ENCODE results near the gene MBD3. TPM values are rescaled to one million over a fixed set of nuclear protein-coding genes. Genes with fewer than 3 reads are reported as not detected.

Gene MBD3
- total and polyA plus RNA-seq, 4 donors: 12.4 to 57.6 (median 50.2) TPM

GRCh38 chr19:1629256-1629808, 36.7 kb upstream of the MBD3 start:
- H3K36me3 ChIP-seq (ENCODE audit: control insufficient read depth in 4 of 4, insufficient read depth in 3 of 4, low read depth in 1 of 4, low read length in 3 of 4): peaks cover 0 to 4% (median 1%) of the 10 kb centered on the region in 4 donors
- TF ChIP-seq YY1 (IDR thresholded peaks at IDR 0.05) (no peak), HNF4A (conservative IDR thresholded peaks at IDR 0.05) (no peak), FOXA1 (IDR thresholded peaks at IDR 0.05) (no peak), MAX (IDR thresholded peaks at IDR 0.05) (no peak), GABPA (IDR thresholded peaks at IDR 0.05 in 1 of 2, conservative IDR thresholded peaks at IDR 0.05 in 1 of 2) (no peak)
- TF ChIP-seq, protein P1, sequence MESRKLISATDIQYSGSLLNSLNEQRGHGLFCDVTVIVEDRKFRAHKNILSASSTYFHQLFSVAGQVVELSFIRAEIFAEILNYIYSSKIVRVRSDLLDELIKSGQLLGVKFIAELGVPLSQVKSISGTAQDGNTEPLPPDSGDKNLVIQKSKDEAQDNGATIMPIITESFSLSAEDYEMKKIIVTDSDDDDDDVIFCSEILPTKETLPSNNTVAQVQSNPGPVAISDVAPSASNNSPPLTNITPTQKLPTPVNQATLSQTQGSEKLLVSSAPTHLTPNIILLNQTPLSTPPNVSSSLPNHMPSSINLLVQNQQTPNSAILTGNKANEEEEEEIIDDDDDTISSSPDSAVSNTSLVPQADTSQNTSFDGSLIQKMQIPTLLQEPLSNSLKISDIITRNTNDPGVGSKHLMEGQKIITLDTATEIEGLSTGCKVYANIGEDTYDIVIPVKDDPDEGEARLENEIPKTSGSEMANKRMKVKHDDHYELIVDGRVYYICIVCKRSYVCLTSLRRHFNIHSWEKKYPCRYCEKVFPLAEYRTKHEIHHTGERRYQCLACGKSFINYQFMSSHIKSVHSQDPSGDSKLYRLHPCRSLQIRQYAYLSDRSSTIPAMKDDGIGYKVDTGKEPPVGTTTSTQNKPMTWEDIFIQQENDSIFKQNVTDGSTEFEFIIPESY (IDR thresholded peaks at IDR 0.05): no peak
- no peak overlapping the region for H3K27ac ChIP-seq (ENCODE audit: low read depth in 1 of 2, low read length in 2 of 2)
- H3K4me3 ChIP-seq (ENCODE audit: low read depth in 1 of 3, low read length in 3 of 3): no peak overlapping the region
- 98% methylated on average over 24 of the region's 24 CpGs for WGBS
- no peak for DNase-seq (ENCODE audit: low spot score)
- no peak overlapping the region for H3K9ac ChIP-seq (ENCODE audit: low read depth in 1 of 2, low read length in 2 of 2)
- H3K4me1 ChIP-seq (ENCODE audit: control insufficient read depth in 4 of 4, insufficient read depth in 4 of 4, low read length in 3 of 4): no peaks in the 10 kb centered on the region
- H3K9me3 ChIP-seq (ENCODE audit: control insufficient read depth in 4 of 4, low read length in 3 of 4): no peaks in the 10 kb centered on the region
- H3K27me3 ChIP-seq (ENCODE audit: control insufficient read depth in 4 of 4, insufficient read depth in 4 of 4, low read length in 3 of 4): no peaks in the 10 kb centered on the region

DNA sequence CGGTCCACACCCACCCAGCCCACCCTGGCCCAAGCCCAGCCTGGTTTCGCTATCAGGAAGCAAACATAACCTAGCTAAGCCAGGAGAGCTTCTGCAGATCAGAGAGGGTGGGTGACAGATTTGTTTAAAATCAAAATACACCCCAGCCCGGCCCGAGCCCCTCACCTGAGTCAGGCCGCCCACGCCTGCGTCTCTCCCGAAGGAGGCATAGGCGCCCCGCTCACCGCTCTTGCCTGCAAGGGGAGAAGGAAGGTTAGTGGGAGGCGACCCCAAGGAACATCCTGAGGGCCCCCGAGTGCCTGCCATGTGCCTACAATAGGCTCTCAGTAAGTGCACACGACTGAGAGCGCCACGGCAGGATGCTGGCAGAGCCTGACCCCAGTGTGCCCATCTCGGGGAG, 34.5 kb upstream of the MBD3 start:
- Histone ChIP-seq H3K36me3 (ENCODE audit: control insufficient read depth in 4 of 4, insufficient read depth in 3 of 4, low read depth in 1 of 4, low read length in 3 of 4) (peaks cover 0 to 5% (median under 1%) of the 10 kb centered on the region in 4 donors), H3K4me3 (ENCODE audit: low read depth in 1 of 3, low read length in 3 of 3) (no peak overlapping the region)
- no peak for DNase-seq (ENCODE audit: low spot score)

DNA sequence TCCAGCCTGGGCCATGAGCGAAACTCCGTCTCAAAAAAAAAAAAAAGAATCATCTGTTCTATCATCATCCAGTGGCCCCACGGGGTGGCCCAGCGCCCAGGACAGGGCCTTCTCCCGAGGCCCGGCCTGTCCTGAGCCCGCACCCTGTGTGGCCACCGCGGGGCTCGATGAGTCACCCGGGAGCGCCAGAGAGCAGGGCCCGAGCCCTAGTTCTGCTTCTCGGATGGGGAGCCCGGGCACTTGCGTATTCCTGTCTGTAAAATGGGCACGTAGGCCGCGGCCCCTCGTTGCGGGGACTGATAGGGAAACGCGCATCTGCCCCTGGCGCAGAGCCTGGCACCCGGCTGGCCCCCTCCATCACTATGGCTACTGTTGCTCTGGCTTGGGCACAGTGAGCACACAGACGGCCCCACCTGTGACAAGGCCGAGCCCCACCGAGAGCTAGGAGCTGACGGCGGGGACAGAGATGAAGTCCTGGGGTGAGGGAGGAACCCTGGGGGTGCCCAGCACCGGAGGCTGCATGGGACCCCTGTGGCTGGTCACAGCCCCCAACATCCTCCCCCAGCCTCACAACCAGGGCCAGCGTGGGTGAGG, 33.8 kb upstream of the MBD3 start:
- Histone ChIP-seq H3K4me3 (ENCODE audit: low read depth in 1 of 3, low read length in 3 of 3) (no peak overlapping the region), H3K4me1 (ENCODE audit: control insufficient read depth in 4 of 4, insufficient read depth in 4 of 4, low read length in 3 of 4) (no peaks in the 10 kb centered on the region), H3K27ac (ENCODE audit: low read depth in 1 of 2, low read length in 2 of 2) (no peak overlapping the region), H3K36me3 (ENCODE audit: control insufficient read depth in 4 of 4, insufficient read depth in 3 of 4, low read depth in 1 of 4, low read length in 3 of 4) (peaks cover 0 to 2% (median under 1%) of the 10 kb centered on the region in 4 donors), H3K9me3 (ENCODE audit: control insufficient read depth in 4 of 4, low read length in 3 of 4) (no peaks in the 10 kb centered on the region), H3K27me3 (ENCODE audit: control insufficient read depth in 4 of 4, insufficient read depth in 4 of 4, low read length in 3 of 4) (no peaks in the 10 kb centered on the region), H3K9ac (ENCODE audit: low read depth in 1 of 2, low read length in 2 of 2) (no peak overlapping the region)
- no peak for DNase-seq (ENCODE audit: low spot score)
- WGBS: 95% methylated on average over 32 of the region's 32 CpGs
- TF ChIP-seq, protein P2, sequence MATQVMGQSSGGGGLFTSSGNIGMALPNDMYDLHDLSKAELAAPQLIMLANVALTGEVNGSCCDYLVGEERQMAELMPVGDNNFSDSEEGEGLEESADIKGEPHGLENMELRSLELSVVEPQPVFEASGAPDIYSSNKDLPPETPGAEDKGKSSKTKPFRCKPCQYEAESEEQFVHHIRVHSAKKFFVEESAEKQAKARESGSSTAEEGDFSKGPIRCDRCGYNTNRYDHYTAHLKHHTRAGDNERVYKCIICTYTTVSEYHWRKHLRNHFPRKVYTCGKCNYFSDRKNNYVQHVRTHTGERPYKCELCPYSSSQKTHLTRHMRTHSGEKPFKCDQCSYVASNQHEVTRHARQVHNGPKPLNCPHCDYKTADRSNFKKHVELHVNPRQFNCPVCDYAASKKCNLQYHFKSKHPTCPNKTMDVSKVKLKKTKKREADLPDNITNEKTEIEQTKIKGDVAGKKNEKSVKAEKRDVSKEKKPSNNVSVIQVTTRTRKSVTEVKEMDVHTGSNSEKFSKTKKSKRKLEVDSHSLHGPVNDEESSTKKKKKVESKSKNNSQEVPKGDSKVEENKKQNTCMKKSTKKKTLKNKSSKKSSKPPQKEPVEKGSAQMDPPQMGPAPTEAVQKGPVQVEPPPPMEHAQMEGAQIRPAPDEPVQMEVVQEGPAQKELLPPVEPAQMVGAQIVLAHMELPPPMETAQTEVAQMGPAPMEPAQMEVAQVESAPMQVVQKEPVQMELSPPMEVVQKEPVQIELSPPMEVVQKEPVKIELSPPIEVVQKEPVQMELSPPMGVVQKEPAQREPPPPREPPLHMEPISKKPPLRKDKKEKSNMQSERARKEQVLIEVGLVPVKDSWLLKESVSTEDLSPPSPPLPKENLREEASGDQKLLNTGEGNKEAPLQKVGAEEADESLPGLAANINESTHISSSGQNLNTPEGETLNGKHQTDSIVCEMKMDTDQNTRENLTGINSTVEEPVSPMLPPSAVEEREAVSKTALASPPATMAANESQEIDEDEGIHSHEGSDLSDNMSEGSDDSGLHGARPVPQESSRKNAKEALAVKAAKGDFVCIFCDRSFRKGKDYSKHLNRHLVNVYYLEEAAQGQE (IDR thresholded peaks at IDR 0.05): no peak
- no peak for TF ChIP-seq JUND (IDR thresholded peaks at IDR 0.05)
- TF ChIP-seq FOXA1 (IDR thresholded peaks at IDR 0.05): no peak
- TF ChIP-seq FOXA2 (IDR thresholded peaks at IDR 0.05): no peak
- TF ChIP-seq HNF4G (IDR thresholded peaks at IDR 0.05): no peak
- no peak for TF ChIP-seq EGR1 (IDR thresholded peaks at IDR 0.05; ENCODE audit: low read depth in 2 of 2)
- no peak for TF ChIP-seq GABPA (IDR thresholded peaks at IDR 0.05 in 1 of 2, conservative IDR thresholded peaks at IDR 0.05 in 1 of 2)
- TF ChIP-seq, protein P1 (IDR thresholded peaks at IDR 0.05): no peak
- TF ChIP-seq MAX (IDR thresholded peaks at IDR 0.05): no peak
- no peak for TF ChIP-seq SP1 (IDR thresholded peaks at IDR 0.05)
- TF ChIP-seq HNF4A (conservative IDR thresholded peaks at IDR 0.05): no peak
- TF ChIP-seq RXRA (IDR thresholded peaks at IDR 0.05): no peak
- TF ChIP-seq ATF3 (IDR thresholded peaks at IDR 0.05): no peak

More for the DNA sequence above, 34.5 kb upstream of the MBD3 start:
- TF ChIP-seq JUND (IDR thresholded peaks at IDR 0.05): no peak
- TF ChIP-seq HNF4A (conservative IDR thresholded peaks at IDR 0.05): no peak
- WGBS: 97% methylated on average over 17 of the region's 17 CpGs
- Histone ChIP-seq H3K9me3 (ENCODE audit: control insufficient read depth in 4 of 4, low read length in 3 of 4) (no peaks in the 10 kb centered on the region), H3K9ac (ENCODE audit: low read depth in 1 of 2, low read length in 2 of 2) (no peak overlapping the region), H3K27me3 (ENCODE audit: control insufficient read depth in 4 of 4, insufficient read depth in 4 of 4, low read length in 3 of 4) (no peaks in the 10 kb centered on the region), H3K27ac (ENCODE audit: low read depth in 1 of 2, low read length in 2 of 2) (no peak overlapping the region), H3K4me1 (ENCODE audit: control insufficient read depth in 4 of 4, insufficient read depth in 4 of 4, low read length in 3 of 4) (no peaks in the 10 kb centered on the region)
